H9 (cell line): ENCODE results near the gene APOL4. TPM values are rescaled to one million over a fixed set of nuclear protein-coding genes. Genes with fewer than 3 reads are reported as not detected.

ENCODE experiments used
- DNase-seq: peaks from one replicate; pipeline ENCODE4 v3.0.0-alpha.2; 2017
- H2AFZ ChIP-seq: one replicate; pipeline ENCODE4 v1.6.1; 2013; ENCODE audit warnings: mild to moderate bottlenecking, low read length, control low read depth, moderate library complexity
- H2AK5ac ChIP-seq: 2 replicates; pipeline ENCODE4 v1.6.1; 2013; ENCODE audit warnings: low read length, control low read depth, mixed read lengths; ENCODE audit not compliant: insufficient read length
- H2BK120ac ChIP-seq: one replicate; pipeline ENCODE4 v1.6.1; 2013; ENCODE audit warnings: low read depth, mild to moderate bottlenecking, low read length, control low read depth, inconsistent platforms; ENCODE audit not compliant: poor library complexity, severe bottlenecking
- H2BK12ac ChIP-seq: 2 replicates; pipeline ENCODE4 v1.6.1; 2013; ENCODE audit warnings: low read length, control low read depth, mixed read lengths, low read depth; ENCODE audit not compliant: insufficient read length
- H2BK15ac ChIP-seq: 2 replicates; pipeline ENCODE4 v1.6.1; 2013; ENCODE audit warnings: low read depth, low read length, control low read depth
- H2BK20ac ChIP-seq: one replicate; pipeline ENCODE4 v1.6.1; 2013; ENCODE audit warnings: low read depth, mild to moderate bottlenecking, low read length, control low read depth, inconsistent platforms; ENCODE audit not compliant: poor library complexity, severe bottlenecking
- H2BK5ac ChIP-seq: 2 replicates; pipeline ENCODE4 v1.6.1; 2013; ENCODE audit warnings: low read length, control low read depth, mixed read lengths; ENCODE audit not compliant: insufficient read length
- H3K14ac ChIP-seq: 2 replicates; pipeline ENCODE4 v1.6.1; 2013; ENCODE audit warnings: low read length, control low read depth; ENCODE audit not compliant: insufficient read depth
- H3K18ac ChIP-seq: 2 replicates; pipeline ENCODE4 v1.6.1; 2013; ENCODE audit warnings: low read depth, mild to moderate bottlenecking, mixed read lengths, low read length, control low read depth; ENCODE audit not compliant: insufficient read length
- H3K23ac ChIP-seq: 2 replicates; pipeline ENCODE4 v1.6.1; 2013; ENCODE audit warnings: low read length, control low read depth, mixed read lengths, low read depth; ENCODE audit not compliant: insufficient read length
- H3K23me2 ChIP-seq: 2 replicates; pipeline ENCODE4 v1.6.1; 2013; ENCODE audit warnings: low read depth, mild to moderate bottlenecking, mixed read lengths, low read length, control low read depth; ENCODE audit not compliant: insufficient read length, poor library complexity, severe bottlenecking
- H3K27ac ChIP-seq: 2 replicates; pipeline ENCODE4 v1.5.1; 2013; ENCODE audit warnings: low read length, control low read depth, mixed read lengths, low read depth; ENCODE audit not compliant: insufficient read length
- H3K27me3 ChIP-seq: 2 replicates; pipeline ENCODE4 v1.6.1; 2013; ENCODE audit warnings: low read length, control low read depth, inconsistent platforms; ENCODE audit not compliant: insufficient read depth
- H3K4ac ChIP-seq: 2 replicates; pipeline ENCODE4 v1.6.1; 2013; ENCODE audit warnings: low read depth, mild to moderate bottlenecking, control low read depth, inconsistent platforms, low read length, moderate library complexity
- H3K4me1 ChIP-seq: 2 replicates; pipeline ENCODE4 v1.6.1; 2013; ENCODE audit warnings: low read length, control low read depth, inconsistent platforms; ENCODE audit not compliant: insufficient read depth
- H3K4me2 ChIP-seq: 2 replicates; pipeline ENCODE4 v1.6.1; 2013; ENCODE audit warnings: low read length, control low read depth, mixed read lengths; ENCODE audit not compliant: insufficient read length, insufficient read depth
- H3K56ac ChIP-seq: 2 replicates; pipeline ENCODE4 v1.6.1; 2013; ENCODE audit warnings: low read depth, mild to moderate bottlenecking, mixed read lengths, low read length, control low read depth; ENCODE audit not compliant: insufficient read length
- H3K79me1 ChIP-seq: 2 replicates; pipeline ENCODE4 v1.6.1; 2013; ENCODE audit warnings: low read depth, mild to moderate bottlenecking, moderate library complexity, low read length, control low read depth, inconsistent platforms; ENCODE audit not compliant: insufficient read depth, poor library complexity, severe bottlenecking
- H3K79me2 ChIP-seq: 2 replicates; pipeline ENCODE4 v1.6.1; 2013; ENCODE audit warnings: low read length, control low read depth, inconsistent platforms; ENCODE audit not compliant: insufficient read depth
- H3K9ac ChIP-seq: 2 replicates; pipeline ENCODE4 v1.6.1; 2013; ENCODE audit warnings: low read length, control low read depth, mixed read lengths; ENCODE audit not compliant: insufficient read length; ENCODE audit errors: extremely low read depth
- H3K9me3 ChIP-seq: one replicate; pipeline ENCODE4 v1.6.1; 2013; ENCODE audit warnings: low read depth, low read length, inconsistent platforms; ENCODE audit not compliant: control insufficient read depth
- H3T11ph ChIP-seq: one replicate; pipeline ENCODE4 v1.6.1; 2013; ENCODE audit warnings: mild to moderate bottlenecking, low read length, control low read depth, inconsistent platforms
- H4K20me1 ChIP-seq: one replicate; pipeline ENCODE4 v1.6.1; 2013; ENCODE audit not compliant: control insufficient read depth, insufficient read length, insufficient read depth
- H4K5ac ChIP-seq: 2 replicates; pipeline ENCODE4 v1.6.1; 2013; ENCODE audit warnings: low read depth, mild to moderate bottlenecking, mixed read lengths, low read length, control low read depth; ENCODE audit not compliant: insufficient read length
- H4K8ac ChIP-seq: replicated peaks from 2 replicates; pipeline ENCODE4 v1.6.1; 2013; ENCODE audit warnings: low read length, control low read depth, mixed read lengths, low read depth; ENCODE audit not compliant: insufficient read length
- H4K91ac ChIP-seq: 2 replicates; pipeline ENCODE4 v1.6.1; 2013; ENCODE audit warnings: low read depth, mild to moderate bottlenecking, moderate library complexity, mixed read lengths, low read length, control low read depth; ENCODE audit not compliant: insufficient read length
- H3K27ac Mint-ChIP-seq, 3 experiments: 2 replicates in 2 of 3; 3 replicates in 1 of 3; pipeline ENCODE4 v1.8.0; 2020 to 2021; ENCODE audit warnings: mixed read lengths in 3 of 3, mild to moderate bottlenecking in 1 of 3, moderate library complexity in 1 of 3
- H3K27me3 Mint-ChIP-seq: 2 replicates; pipeline ENCODE4 v1.8.0; 2021; ENCODE audit warnings: low read depth, mild to moderate bottlenecking, moderate library complexity, mixed read lengths
- H3K36me3 Mint-ChIP-seq, 3 experiments: 2 replicates in 2 of 3; 3 replicates in 1 of 3; pipeline ENCODE4 v1.8.0; 2020 to 2021; ENCODE audit warnings: low read depth in 3 of 3, mixed read lengths in 3 of 3; ENCODE audit not compliant: insufficient read depth in 1 of 3
- H3K4me1 Mint-ChIP-seq, 2 experiments: 2 replicates each; pipeline ENCODE4 v1.8.0; 2020; ENCODE audit warnings: mixed read lengths in 2 of 2
- H3K4me3 Mint-ChIP-seq, 2 experiments: 2 replicates in 1 of 2; 3 replicates in 1 of 2; pipeline ENCODE4 v1.8.0; 2020 to 2021; ENCODE audit warnings: mild to moderate bottlenecking in 2 of 2, mixed read lengths in 2 of 2, moderate library complexity in 1 of 2
- H3K9me3 Mint-ChIP-seq, 2 experiments: 2 replicates in 1 of 2; 3 replicates in 1 of 2; pipeline ENCODE4 v1.8.0; 2020; ENCODE audit warnings: mild to moderate bottlenecking in 2 of 2, mixed read lengths in 2 of 2, moderate library complexity in 1 of 2
- CTCF ChIP-seq: fragments of 200-600 bp; sonication (generic); conservative IDR thresholded peaks from 3 replicates; pipeline ENCODE4 v1.8.0; 2021; ENCODE audit warnings: antibody characterized with exemption, mild to moderate bottlenecking
- WGBS: extraction: QIAGEN DNeasy Blood & Tissue Kit; methylation state at CpG from one replicate; pipeline ENCODE4 v1.1.7; 2013; ENCODE audit warnings: missing lambda C conversion rate, low lambda C conversion rate, mixed read lengths; ENCODE audit not compliant: insufficient read length; ENCODE audit errors: extremely low coverage; 5-methylcytosine and 5-hydroxymethylcytosine counted together
- total RNA-seq: library from RNA; stranded (reverse); gene quantifications from 2 replicates; pipeline ENCODE4 v1.2.1, GENCODE V29; 2021

The APOL4 gene
- total RNA-seq, 1 experiment from 2014 or later, result not detected

- H3K27ac Mint-ChIP-seq, result no peak overlapping the region
- H3K27me3 ChIP-seq, result no peaks in the 10 kb centered on the region
- no peak overlapping the region for H3K4me2 ChIP-seq
- H4K8ac ChIP-seq, result no peak overlapping the region
- H2AFZ ChIP-seq, result no peak overlapping the region
- no peaks in the 10 kb centered on the region for H3K23me2 ChIP-seq
- peaks cover 20% of the 10 kb centered on the region in 2 experiments for H3K4me1 Mint-ChIP-seq
- H3K9ac ChIP-seq, result no peak overlapping the region
- H2BK15ac ChIP-seq, result no peak overlapping the region
- TF ChIP-seq CTCF, result no peak
- no peak overlapping the region for H3K27ac ChIP-seq
- no peaks in the 10 kb centered on the region for H3K4me1 ChIP-seq
- no peak overlapping the region for H3K56ac ChIP-seq
- no peaks in the 10 kb centered on the region for H3K79me2 ChIP-seq
- no peak overlapping the region for H3K14ac ChIP-seq
- WGBS, result no CpG with 5 or more reads among the region's 7 CpGs
- no peak overlapping the region for H2BK5ac ChIP-seq
- H3K18ac ChIP-seq, result no peak overlapping the region
- peaks cover 0 to 2% (median 0%) of the 10 kb centered on the region in 3 experiments; a peak in 1 of 7 replicates for H3K36me3 Mint-ChIP-seq
- no peak overlapping the region for H4K5ac ChIP-seq
- H3K9me3 ChIP-seq, result no peaks in the 10 kb centered on the region
- H3K4me3 Mint-ChIP-seq, result no peak overlapping the region
- H3K9me3 Mint-ChIP-seq, result no peaks in the 10 kb centered on the region; a peak in 1 of 5 replicates
- H3K79me1 ChIP-seq, result no peaks in the 10 kb centered on the region
- H2BK20ac ChIP-seq, result no peak overlapping the region
- H2BK12ac ChIP-seq, result no peak overlapping the region
- DNase-seq, result no peak
- H2AK5ac ChIP-seq, result no peak overlapping the region
- peaks cover 11% of the 10 kb centered on the region for H3K27me3 Mint-ChIP-seq
- no peak overlapping the region for H4K91ac ChIP-seq
- no peak overlapping the region for H2BK120ac ChIP-seq
- H3T11ph ChIP-seq, result no peak overlapping the region
- H3K23ac ChIP-seq, result no peak overlapping the region
- no peak overlapping the region for H3K4ac ChIP-seq
- no peaks in the 10 kb centered on the region for H4K20me1 ChIP-seq
Observed at GRCh38 chr22:36218648-36219193, 17.1 kb upstream of the APOL4 start.
